GM12892 (cell line): ENCODE results near the gene DNAJC10.
A peak's percentile ranks its signal among the peaks of the same experiment; 100 is the strongest.
"Not testable (repeated sequence)": the region's sequence is repeated elsewhere in the genome, so short reads cannot be mapped to it uniquely, and the experiment has no call there.

ENCODE experiments used
- DNase-seq: peaks from one replicate; pipeline ENCODE4 v3.0.0; 2011; ENCODE audit not compliant: insufficient read length
- FAIRE-seq: peaks from 2 replicates; lab custom pipeline; 2011; peaks lifted over from hg19 to GRCh38; lab: Jason Lieb, UNC
- POLR2A ChIP-seq: IDR thresholded peaks from 2 replicates; pipeline ENCODE4 v1.6.1; 2011; ENCODE audit warnings: low read depth, low read length, control low read depth
- POLR2AphosphoS5 ChIP-seq: IDR thresholded peaks from 2 replicates; pipeline ENCODE4 v1.6.1; 2011; ENCODE audit warnings: low read depth, low read length, control low read depth
- TAF1 ChIP-seq: IDR thresholded peaks from 2 replicates; pipeline ENCODE4 v1.6.1; 2011; ENCODE audit warnings: low read depth, mild to moderate bottlenecking, control low read depth, low read length, borderline replicate concordance

Gene DNAJC10

GRCh38 chr2:182730486-182730885 is 14.4 kb downstream of the DNAJC10 start:
- TF ChIP-seq POLR2AphosphoS5: no peak
- TF ChIP-seq TAF1: no peak
- no peak for TF ChIP-seq POLR2A
- DNase-seq: no peak
- FAIRE-seq: no peak

- DNase-seq: no peak
- TF ChIP-seq POLR2A (no peak), TAF1 (no peak), POLR2AphosphoS5 (no peak)
- FAIRE-seq: no peak
Measured at GRCh38 chr2:182732736-182733135, 16.7 kb downstream of the DNAJC10 start.

- FAIRE-seq (no peak), DNase-seq (no peak)
- TF ChIP-seq TAF1: no peak
- no peak for TF ChIP-seq POLR2A
- no peak for TF ChIP-seq POLR2AphosphoS5
Measured at GRCh38 chr2:182733572-182733971, 17.5 kb downstream of the DNAJC10 start.

GRCh38 chr2:182736856-182737255 is 20.8 kb downstream of the DNAJC10 start:
- not testable (repeated sequence) for FAIRE-seq, DNase-seq

- DNase-seq (no peak), FAIRE-seq (peak; percentile 70)
- TF ChIP-seq TAF1 (no peak), POLR2AphosphoS5 (no peak), POLR2A (no peak)
Measured at GRCh38 chr2:182740701-182741100, 24.6 kb downstream of the DNAJC10 start.

- FAIRE-seq (no peak), DNase-seq (no peak)
- TF ChIP-seq TAF1 (no peak), POLR2A (no peak), POLR2AphosphoS5 (no peak)
Measured at GRCh38 chr2:182741620-182742019, 25.6 kb downstream of the DNAJC10 start.

- FAIRE-seq (no peak), DNase-seq (no peak)
- no peak for TF ChIP-seq POLR2AphosphoS5
- no peak for TF ChIP-seq TAF1
- TF ChIP-seq POLR2A: no peak
Measured at GRCh38 chr2:182744490-182744889, 28.4 kb downstream of the DNAJC10 start.

- no peak for FAIRE-seq
Measured at GRCh38 chr2:182745061-182745460, 29.0 kb downstream of the DNAJC10 start.

GRCh38 chr2:182745894-182746293 is 29.8 kb downstream of the DNAJC10 start:
- not testable (repeated sequence) for FAIRE-seq, DNase-seq

More at GRCh38 chr2:182745061-182745460, 29.0 kb downstream of the DNAJC10 start:
- TF ChIP-seq POLR2A (no peak), POLR2AphosphoS5 (no peak), TAF1 (no peak)
- DNase-seq: no peak

GRCh38 chr2:182754231-182754630 is 38.2 kb downstream of the DNAJC10 start:
- no peak for TF ChIP-seq TAF1
- no peak for TF ChIP-seq POLR2AphosphoS5
- TF ChIP-seq POLR2A: no peak
- no peak for FAIRE-seq
- no peak for DNase-seq

GRCh38 chr2:182758379-182758778 is 42.3 kb downstream of the DNAJC10 start:
- TF ChIP-seq TAF1 (no peak), POLR2A (no peak), POLR2AphosphoS5 (no peak)
- DNase-seq: no peak
- FAIRE-seq: no peak

- no peak for DNase-seq
- TF ChIP-seq POLR2A (no peak), POLR2AphosphoS5 (no peak), TAF1 (no peak)
- FAIRE-seq: no peak
Measured at GRCh38 chr2:182761903-182762302, 45.8 kb downstream of the DNAJC10 start.

- TF ChIP-seq TAF1: no peak
- no peak for TF ChIP-seq POLR2A
- no peak for TF ChIP-seq POLR2AphosphoS5
- no peak for FAIRE-seq
- no peak for DNase-seq
Measured at GRCh38 chr2:182763311-182763912, 47.4 kb downstream of the DNAJC10 start.
